H1 (cell line): ENCODE data around the gene HHAT. TPM values are rescaled to one million over a fixed set of nuclear protein-coding genes. Genes with fewer than 3 reads are reported as not detected.

Source experiments
- KDM1A ChIP-seq: fragments of 200-600, 300-600 bp; sonication (generic); IDR thresholded peaks from 2 replicates; pipeline ENCODE4 v1.7.1; 2016; ENCODE audit warnings: mild to moderate bottlenecking, low read length, borderline replicate concordance
- POLR2AphosphoS5 ChIP-seq: IDR thresholded peaks from 2 replicates; pipeline ENCODE4 v1.6.1; 2011; ENCODE audit warnings: low read depth, low read length
- SP2 ChIP-seq: IDR thresholded peaks from 2 replicates; pipeline ENCODE4 v1.6.1; 2012; ENCODE audit warnings: mild to moderate bottlenecking, low read length, inconsistent platforms
- TAF7 ChIP-seq: optimal IDR thresholded peaks from 2 replicates; pipeline ENCODE3; 2011; ENCODE audit warnings: low read depth, mild to moderate bottlenecking, inconsistent platforms, low read length, moderate library complexity, borderline replicate concordance
- TBP ChIP-seq: IDR thresholded peaks from 2 replicates; pipeline ENCODE4 v1.6.1; 2011; ENCODE audit warnings: low read depth, low read length, improper control_type of control experiment
- ZNF274 ChIP-seq: IDR thresholded peaks from 2 replicates; pipeline ENCODE4 v1.7.0; 2012; ENCODE audit warnings: low read length, borderline replicate concordance; ENCODE audit errors: extremely low read depth
- polyA plus RNA-seq, 7 experiments: library from polyadenylated mRNA; depleted of rRNA in 3 of 7; stranded (reverse) in 5 of 7; unstranded in 2 of 7; fragments of >200 nt in 5 of 7; fragments of 200-250 nt in 2 of 7; gene quantifications; 1 replicate in 5 of 7; 2 replicates in 1 of 7; 4 replicates in 1 of 7; pipeline versions ENCODE4 v1.2.1 to v1.2.3, GENCODE V29; 2011 to 2013; ENCODE audit warnings: missing spikeins in 2 of 7, mixed read lengths in 2 of 7
- total RNA-seq: library from RNA; stranded (reverse); fragmentation: NEBNext Ultra II Directional; extraction: Animal tissue kit (Norgen Biotek cat#: 25700); gene quantifications from 2 replicates; pipeline ENCODE4 v1.2.1, GENCODE V29; 2021

Gene HHAT
- total and polyA plus RNA-seq, 2 of the 8 experiments (the other 6 are each of a cell fraction or from before 2014, with no cell fraction given), result 0.15 to 0.51 TPM

- TF ChIP-seq TBP (no peak), POLR2AphosphoS5 (no peak), SP2 (no peak), TAF7 (no peak), ZNF274 (no peak), KDM1A (no peak)
- TF ChIP-seq, all 59 proteins: peak for 0
Observed at GRCh38 chr1:210687582-210688279, 359.0 kb downstream of the HHAT start (continued).
